22Rv1 (cell line): ENCODE measurements around the gene ZNF285.

Source experiments
- CTCF ChIP-seq: fragments of 450-650 bp; IDR thresholded peaks from 2 replicates; pipeline ENCODE4 v1.5.1; 2017; ENCODE audit warnings: mild to moderate bottlenecking
- ZFX ChIP-seq: fragments of 450-650 bp; IDR thresholded peaks from 2 replicates; pipeline ENCODE4 v1.6.1; 2017; ENCODE audit warnings: antibody characterized with exemption, borderline replicate concordance

GRCh38 chr19:44345959-44346358 is 55.4 kb downstream of the ZNF285 start:
- TF ChIP-seq CTCF (no peak), ZFX (no peak)
